Naive thymus-derived CD4-positive, alpha-beta T cell (primary cell): ENCODE measurements around the gene GAPDH. TPM values are rescaled to one million over a fixed set of nuclear protein-coding genes. Genes with fewer than 3 reads are reported as not detected.

Experiments used
- ATAC-seq: fragments of 150-1000 bp; cut with Tn5 transposase; 2 replicates; pipeline ENCODE4 v1.10.0; 2021; ENCODE audit warnings: mild to moderate bottlenecking, moderate library complexity
- CTCF ChIA-PET: fragments of 350-600 bp; sonication (Branson Sonifier 250); formaldehyde crosslinking; loops from one replicate; lab custom pipeline; 2021; ENCODE audit warnings: antibody characterized with exemption; lab: Charles Lee
- POLR2A ChIA-PET: fragments of 350-600 bp; sonication (Branson Sonifier 250); formaldehyde crosslinking; loops from one replicate; lab custom pipeline; 2021; ENCODE audit warnings: antibody characterized with exemption, inconsistent platforms; lab: Charles Lee
- DNase-seq, 9 donors: peaks; one replicate each; pipeline versions ENCODE4 v3.0.0 to v3.0.0-alpha.2; 2020 to 2022; ENCODE audit warnings: mixed read lengths in 1 of 9
- H3K27ac ChIP-seq: one replicate; pipeline ENCODE4 v1.7.0; 2013; ENCODE audit warnings: mild to moderate bottlenecking, low read depth, low read length, moderate library complexity
- H3K27me3 ChIP-seq, 2 donors: one replicate each; pipeline ENCODE4 v1.7.0; 2013; ENCODE audit warnings: low read length in 2 of 2, mild to moderate bottlenecking in 2 of 2, moderate library complexity in 2 of 2; ENCODE audit not compliant: control insufficient read depth in 2 of 2, insufficient read depth in 2 of 2
- H3K36me3 ChIP-seq, 3 experiments: 1 replicate in 2 of 3; 2 replicates in 1 of 3; pipeline ENCODE4 v1.7.0; 2013; ENCODE audit warnings: low read length in 3 of 3, mild to moderate bottlenecking in 3 of 3, moderate library complexity in 1 of 3; ENCODE audit not compliant: insufficient read depth in 3 of 3, control insufficient read depth in 2 of 3
- H3K4me1 ChIP-seq, 2 donors: one replicate each; pipeline ENCODE4 v1.7.0; 2013; ENCODE audit warnings: low read length in 2 of 2, mild to moderate bottlenecking in 2 of 2, moderate library complexity in 1 of 2; ENCODE audit not compliant: control insufficient read depth in 2 of 2, insufficient read depth in 2 of 2
- H3K4me3 ChIP-seq: 2 replicates; pipeline ENCODE4 v1.7.0; 2013; ENCODE audit warnings: mild to moderate bottlenecking, low read length
- H3K9me3 ChIP-seq, 3 experiments: 1 replicate in 2 of 3; 2 replicates in 1 of 3; pipeline ENCODE4 v1.7.0; 2013; ENCODE audit warnings: low read length in 3 of 3; ENCODE audit not compliant: control insufficient read depth in 2 of 3
- H3K27ac Mint-ChIP-seq, 9 donors: one replicate each; pipeline ENCODE4 v1.8.0; 2020 to 2022; ENCODE audit warnings: mixed read lengths in 9 of 9, mild to moderate bottlenecking in 8 of 9, moderate library complexity in 5 of 9, inconsistent platforms in 2 of 9
- H3K27me3 Mint-ChIP-seq, 5 donors: one replicate each; pipeline ENCODE4 v1.8.0; 2021 to 2022; ENCODE audit warnings: mixed read lengths in 5 of 5, mild to moderate bottlenecking in 1 of 5
- H3K36me3 Mint-ChIP-seq, 5 donors: one replicate each; pipeline ENCODE4 v1.8.0; 2020 to 2022; ENCODE audit warnings: mixed read lengths in 5 of 5, mild to moderate bottlenecking in 3 of 5, inconsistent platforms in 1 of 5
- H3K4me1 Mint-ChIP-seq, 7 donors: one replicate each; pipeline ENCODE4 v1.8.0; 2020 to 2022; ENCODE audit warnings: mixed read lengths in 7 of 7, mild to moderate bottlenecking in 3 of 7, inconsistent platforms in 1 of 7
- H3K4me3 Mint-ChIP-seq, 10 donors: one replicate each; pipeline ENCODE4 v1.8.0; 2020 to 2022; ENCODE audit warnings: mild to moderate bottlenecking in 10 of 10, mixed read lengths in 10 of 10, moderate library complexity in 6 of 10, inconsistent platforms in 2 of 10
- H3K9me3 Mint-ChIP-seq, 11 donors: one replicate each; pipeline ENCODE4 v1.8.0; 2020 to 2022; ENCODE audit warnings: mixed read lengths in 11 of 11, mild to moderate bottlenecking in 4 of 11, inconsistent platforms in 1 of 11, moderate library complexity in 1 of 11
- intact Hi-C, 2 donors: fragments of 100-400 bp; cut with micrococcal nuclease; formaldehyde crosslinking; loops; one replicate each; pipeline ENCODE4 v1.15.1; 2023
- polyA plus RNA-seq, 2 donors: library from polyadenylated mRNA; unstranded; fragments of 300-500 nt; fragmentation: Illumina TruSeq; gene quantifications; one replicate each; pipeline ENCODE4 v1.2.3, GENCODE V29; 2021
- total RNA-seq, 6 experiments: library from RNA in 5 of 6; stranded (reverse) in 5 of 6; gene quantifications; 1 replicate in 5 of 6; 2 replicates in 1 of 6; pipeline ENCODE4 v1.2.3 and lab custom pipeline; 2021 to 2026

GAPDH gene
- total and polyA plus RNA-seq, 7 experiments from 2014 or later, result 330 to 4,503 (median 970) TPM

DNA sequence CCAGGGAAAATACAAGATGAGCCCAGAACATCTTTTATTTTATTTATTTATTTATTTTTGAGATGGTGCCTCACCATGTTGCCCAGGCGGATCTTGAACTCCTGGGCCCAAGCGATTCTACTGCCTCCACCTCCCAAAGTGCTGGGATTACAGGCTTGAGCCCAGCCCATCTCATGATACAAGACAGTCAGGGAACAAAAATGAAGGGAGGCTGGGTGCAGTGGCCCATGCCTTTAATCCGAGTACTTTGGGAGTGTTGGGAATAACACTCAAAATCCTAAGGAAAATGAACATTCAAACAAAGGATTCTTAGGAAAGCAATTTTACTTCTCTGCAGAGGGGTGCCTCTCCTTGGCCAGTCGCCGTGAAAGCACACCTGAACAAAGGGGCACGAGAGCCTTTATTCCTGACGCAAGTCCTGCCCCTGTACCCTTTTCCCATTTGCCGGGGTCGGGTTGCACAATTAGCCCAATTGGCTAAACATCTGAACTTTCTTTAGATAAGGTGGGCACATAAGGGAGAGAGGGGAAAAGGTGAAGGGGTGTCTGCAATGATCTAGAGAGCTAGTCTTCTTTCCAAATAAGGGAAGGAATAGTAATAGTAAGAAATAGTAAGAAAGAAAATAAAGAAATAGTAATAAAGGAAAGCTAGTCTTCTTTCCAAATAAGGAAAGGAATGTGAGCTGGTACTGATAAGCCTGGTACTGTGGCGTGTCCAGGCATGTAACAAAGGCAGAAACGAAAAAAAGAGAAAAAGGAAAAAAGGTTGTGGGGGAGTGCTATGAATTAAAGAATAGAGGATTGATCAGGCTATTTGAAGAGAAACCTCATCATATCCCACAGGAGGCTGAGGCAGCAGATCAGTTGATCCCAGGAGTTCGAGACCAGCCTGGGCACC is 27.0 kb upstream of the GAPDH start:
- ChIA-PET POLR2A (interaction anchor here (0.6 to 1.5 kb wide), 2 partner anchors 12 to 48 kb away, joined by 3 to 7 read pairs; no protein-coding TSS in a partner anchor), CTCF (interaction anchor here (0.7 kb wide), 2 partner anchors 46 to 66 kb away, joined by 3 to 4 read pairs; no protein-coding TSS in a partner anchor)
- no peak overlapping the region for H3K27ac ChIP-seq

DNA sequence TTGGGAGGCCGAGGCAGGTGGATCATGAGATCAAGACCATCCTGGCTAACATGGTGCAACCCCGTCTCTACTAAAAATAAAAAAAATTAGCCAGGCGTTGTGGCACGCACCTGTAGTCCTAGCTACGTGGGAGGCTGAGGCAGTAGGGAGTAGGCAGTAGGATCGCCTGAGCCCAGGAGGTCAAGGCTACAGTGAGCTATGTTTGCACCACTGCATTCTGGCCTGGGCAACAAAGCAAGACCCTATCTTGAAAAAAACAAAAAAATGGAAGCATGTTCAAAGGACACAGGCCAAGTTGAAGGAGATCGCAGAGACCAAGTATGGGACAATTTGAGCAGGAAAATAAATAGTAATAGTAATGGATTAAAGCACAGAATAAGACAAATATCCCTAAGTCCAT is 26.2 kb upstream of the GAPDH start:
- ChIA-PET CTCF (no interaction called here), POLR2A (interaction anchor here (1.5 kb wide), 1 partner anchor 13 kb away, joined by 7 read pairs; no protein-coding TSS in a partner anchor)
- no peaks in the 10 kb centered on the region for H3K27me3 Mint-ChIP-seq
- Histone ChIP-seq H3K4me3 (no peak overlapping the region), H3K27me3 (no peaks in the 10 kb centered on the region), H3K9me3 (no peaks in the 10 kb centered on the region), H3K27ac (no peak overlapping the region), H3K36me3 (peaks cover 5 to 34% (median 7%) of the 10 kb centered on the region in 3 experiments), H3K4me1 (no peaks in the 10 kb centered on the region)
- peaks cover 15 to 41% (median 33%) of the 10 kb centered on the region in 5 donors for H3K36me3 Mint-ChIP-seq
- ATAC-seq (no peak), DNase-seq (no peak)
- no peak overlapping the region for H3K4me3 Mint-ChIP-seq
- intact Hi-C loops, result no loop called here
- no peak overlapping the region for H3K27ac Mint-ChIP-seq
- no peaks in the 10 kb centered on the region for H3K9me3 Mint-ChIP-seq
- peaks cover 0 to 21% (median 6%) of the 10 kb centered on the region in 7 donors for H3K4me1 Mint-ChIP-seq

More for the DNA sequence above, 27.0 kb upstream of the GAPDH start:
- H3K27me3 Mint-ChIP-seq, result no peaks in the 10 kb centered on the region
- peaks cover 8 to 33% (median 26%) of the 10 kb centered on the region in 5 donors for H3K36me3 Mint-ChIP-seq
- H3K4me1 Mint-ChIP-seq, result peaks cover 0 to 21% (median 6%) of the 10 kb centered on the region in 7 donors
- Histone ChIP-seq H3K36me3 (peaks cover 5 to 27% (median 7%) of the 10 kb centered on the region in 3 experiments), H3K4me3 (no peak overlapping the region), H3K27me3 (no peaks in the 10 kb centered on the region), H3K4me1 (no peaks in the 10 kb centered on the region), H3K9me3 (no peaks in the 10 kb centered on the region)
- H3K27ac Mint-ChIP-seq, result peak overlapping the region in 1 of 9 donors; percentile 52
- intact Hi-C loops, result no loop called here
- no peaks in the 10 kb centered on the region for H3K9me3 Mint-ChIP-seq
- no peak overlapping the region for H3K4me3 Mint-ChIP-seq
- ATAC-seq (no peak), DNase-seq (no peak)

DNA sequence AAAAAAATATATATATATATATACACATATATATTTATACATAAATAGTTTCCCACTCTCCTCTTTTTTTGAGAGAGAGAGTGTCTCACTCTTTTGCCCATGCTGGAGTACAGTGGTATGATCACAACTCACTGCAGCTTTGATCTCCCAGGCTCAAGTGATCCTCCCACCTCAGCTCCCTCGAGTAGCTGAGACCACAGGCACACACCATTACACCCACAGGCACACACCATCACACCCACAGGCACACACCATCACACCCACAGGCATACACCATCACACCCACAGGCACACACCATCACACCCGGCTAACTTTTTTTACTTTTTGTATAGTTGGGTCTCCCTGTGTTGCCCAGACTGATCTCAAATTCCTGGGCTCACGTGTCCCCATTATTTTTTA is 14.1 kb upstream of the GAPDH start:
- intact Hi-C loops, result no loop called here
- no peaks in the 10 kb centered on the region for H3K9me3 ChIP-seq
- H3K27ac ChIP-seq, result no peak overlapping the region
- ChIA-PET POLR2A (interaction anchor here (1.1 kb wide), 1 partner anchor 12 kb away, joined by 3 read pairs; no protein-coding TSS in a partner anchor), CTCF (no interaction called here)
- H3K27ac Mint-ChIP-seq, result peak overlapping the region in 7 of 9 donors; percentile 9 to 78 (median 29)
- no peaks in the 10 kb centered on the region for H3K27me3 ChIP-seq
- no peak overlapping the region for H3K4me3 ChIP-seq
- H3K4me3 Mint-ChIP-seq, result no peak overlapping the region
- no peak for ATAC-seq
- DNase-seq, result no peak
- H3K9me3 Mint-ChIP-seq, result no peaks in the 10 kb centered on the region
- peaks cover 0 to 7% (median 0%) of the 10 kb centered on the region in 7 donors for H3K4me1 Mint-ChIP-seq
- no peaks in the 10 kb centered on the region for H3K4me1 ChIP-seq
- no peaks in the 10 kb centered on the region for H3K27me3 Mint-ChIP-seq
- H3K36me3 Mint-ChIP-seq, result peaks cover 19 to 53% (median 29%) of the 10 kb centered on the region in 5 donors
- H3K36me3 ChIP-seq, result peaks cover 21 to 85% (median 24%) of the 10 kb centered on the region in 3 experiments

DNA sequence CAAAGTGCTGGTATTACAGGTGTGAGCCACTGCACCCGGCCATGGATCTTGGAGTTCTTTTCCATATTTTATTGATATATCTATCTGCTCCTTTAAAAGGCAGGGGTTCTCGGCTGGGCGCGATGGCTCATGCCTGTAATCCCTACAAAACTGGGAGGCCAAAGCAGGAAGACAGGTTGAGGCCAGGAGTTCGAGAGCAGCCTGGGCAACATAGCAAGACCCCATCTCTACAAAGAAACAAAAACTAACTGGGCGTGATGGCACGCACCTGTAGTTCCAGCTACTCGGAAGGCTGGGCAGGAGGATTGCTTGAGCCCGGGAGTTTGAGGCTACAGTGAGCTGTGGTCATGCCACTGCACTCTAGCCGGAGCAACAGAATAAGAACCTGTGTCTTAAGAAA is 12.1 kb upstream of the GAPDH start:
- POLR2A ChIA-PET, result interaction anchor here (0.7 to 1.4 kb wide), 3 partner anchors 10 to 77 kb away, joined by 3 to 4 read pairs (median 4); no protein-coding TSS in a partner anchor

DNA sequence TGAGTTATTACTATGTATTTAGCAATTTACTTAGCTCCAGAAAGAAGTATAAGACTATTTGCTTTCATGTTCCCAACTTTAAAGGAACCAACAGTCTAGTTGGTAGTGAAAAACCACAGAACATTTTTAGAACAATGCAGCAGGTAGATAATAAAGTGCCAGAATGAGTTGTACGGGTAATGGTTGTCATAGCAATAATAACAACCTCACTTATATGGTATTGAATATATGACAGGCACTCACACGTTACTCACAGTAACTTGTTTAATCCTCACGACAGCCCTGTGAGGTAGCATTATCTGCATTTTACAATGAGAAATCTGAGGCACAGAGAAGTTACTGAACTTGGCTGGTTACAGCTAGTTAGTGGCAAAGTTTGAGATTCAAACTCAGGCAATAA is 10.6 kb upstream of the GAPDH start:
- DNase-seq, result no peak
- peaks cover 0 to 7% (median 0%) of the 10 kb centered on the region in 7 donors for H3K4me1 Mint-ChIP-seq
- H3K4me3 Mint-ChIP-seq, result no peak overlapping the region
- H3K27me3 Mint-ChIP-seq, result no peaks in the 10 kb centered on the region
- peaks cover 18 to 54% (median 22%) of the 10 kb centered on the region in 5 donors for H3K36me3 Mint-ChIP-seq
- intact Hi-C loops, result no loop called here
- Histone ChIP-seq H3K27me3 (no peaks in the 10 kb centered on the region), H3K4me1 (no peaks in the 10 kb centered on the region), H3K27ac (no peak overlapping the region), H3K36me3 (peaks cover 23 to 96% (median 31%) of the 10 kb centered on the region in 3 experiments), H3K4me3 (no peak overlapping the region), H3K9me3 (no peaks in the 10 kb centered on the region)
- H3K27ac Mint-ChIP-seq, result peak overlapping the region in 2 of 9 donors; percentile 29 to 34
- H3K9me3 Mint-ChIP-seq, result no peaks in the 10 kb centered on the region
- CTCF ChIA-PET, result interaction anchor here (1.2 kb wide), 1 partner anchor 9 kb away, joined by 3 read pairs; no protein-coding TSS in a partner anchor
- POLR2A ChIA-PET, result interaction anchor here (1.0 to 1.4 kb wide), 2 partner anchors 8 to 11 kb away, joined by 3 to 4 read pairs; no protein-coding TSS in a partner anchor
- ATAC-seq, result no peak

More for the DNA sequence above, 12.1 kb upstream of the GAPDH start:
- Histone ChIP-seq H3K4me3 (no peak overlapping the region), H3K27me3 (no peaks in the 10 kb centered on the region), H3K9me3 (no peaks in the 10 kb centered on the region), H3K27ac (no peak overlapping the region), H3K36me3 (peaks cover 21 to 89% (median 26%) of the 10 kb centered on the region in 3 experiments), H3K4me1 (no peaks in the 10 kb centered on the region)
- no peaks in the 10 kb centered on the region for H3K9me3 Mint-ChIP-seq
- CTCF ChIA-PET, result no interaction called here
- ATAC-seq, result no peak
- no peak for DNase-seq
- peaks cover 14 to 54% (median 23%) of the 10 kb centered on the region in 5 donors for H3K36me3 Mint-ChIP-seq
- H3K4me1 Mint-ChIP-seq, result peaks cover 0 to 7% (median 0%) of the 10 kb centered on the region in 7 donors
- H3K4me3 Mint-ChIP-seq, result no peak overlapping the region
- no peaks in the 10 kb centered on the region for H3K27me3 Mint-ChIP-seq
- no peak overlapping the region for H3K27ac Mint-ChIP-seq
- intact Hi-C loops, result no loop called here

DNA sequence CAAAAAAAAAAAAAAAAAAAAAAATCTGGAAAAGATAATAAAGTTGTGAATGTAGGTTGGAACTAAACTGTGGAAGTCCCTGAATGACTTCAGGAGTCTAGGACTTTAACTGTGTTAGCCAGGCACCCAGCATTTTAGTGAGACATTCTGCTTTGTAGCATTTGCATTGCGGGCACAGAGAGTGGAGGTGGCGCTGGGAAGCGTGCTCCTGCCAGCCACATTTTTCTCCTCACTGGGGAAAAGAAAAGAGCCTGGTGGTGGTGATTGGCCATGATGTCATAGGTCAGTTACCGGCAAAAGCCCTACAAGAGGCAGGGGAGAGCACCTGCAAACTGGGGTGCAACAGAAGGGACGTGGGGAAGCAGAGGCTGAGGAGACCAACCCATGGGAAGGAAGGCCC is 9.7 kb upstream of the GAPDH start:
- Histone ChIP-seq H3K27ac (no peak overlapping the region), H3K36me3 (peaks cover 23 to 99% (median 31%) of the 10 kb centered on the region in 3 experiments), H3K9me3 (no peaks in the 10 kb centered on the region), H3K27me3 (no peaks in the 10 kb centered on the region), H3K4me3 (no peak overlapping the region), H3K4me1 (no peaks in the 10 kb centered on the region)
- Mint-ChIP-seq H3K27ac (peak overlapping the region in 2 of 9 donors; percentile 26 to 52), H3K9me3 (no peaks in the 10 kb centered on the region), H3K4me3 (no peak overlapping the region), H3K27me3 (no peaks in the 10 kb centered on the region), H3K36me3 (peaks cover 22 to 61% (median 22%) of the 10 kb centered on the region in 5 donors), H3K4me1 (peaks cover 0 to 8% (median 0%) of the 10 kb centered on the region in 7 donors)
- no peak for ATAC-seq
- POLR2A ChIA-PET, result no interaction called here
- intact Hi-C loops, result no loop called here
- DNase-seq, result no peak
- CTCF ChIA-PET, result no interaction called here
